ENCODE results near the gene SUSD6. TPM values are rescaled to one million over a fixed set of nuclear protein-coding genes. Genes with fewer than 3 reads are reported as not detected.

SUSD6 gene
- 5.5 and 6.3 TPM in 2 replicates for total RNA-seq (2012; rRNA removed)

- Histone ChIP-seq H3K4me1 (ENCODE audit: control insufficient read depth, insufficient read depth, low read length) (peaks cover 36% of the 10 kb centered on the region), H3K4me3 (ENCODE audit: low read length) (peak within 1 kb of the TSS; percentile 89), H3K27me3 (ENCODE audit: control insufficient read depth, insufficient read depth, low read length) (no peaks in the 10 kb centered on the region), H3K9me3 (replicated peaks; ENCODE audit: low read length) (no peaks in the 10 kb centered on the region), H3K4me2 (ENCODE audit: low read length) (peak within 1 kb of the TSS; percentile 91), H3K36me3 (ENCODE audit: insufficient read depth, low read length) (no peaks in the 10 kb centered on the region), H3K9ac (ENCODE audit: low read depth, low read length) (peak within 1 kb of the TSS; percentile 92)
These were observed at the start of gene SUSD6 for GRCh38 chr14:69611172-69612013. Gene SUSD6 (plus strand): TSS chr14:69611596. CDS start chr14:69658593, 46,997 bp downstream.

GRCh38 chr14:69561893-69562292 is 49.5 kb upstream of the SUSD6 start:
- Histone ChIP-seq H3K4me2 (ENCODE audit: low read length) (no peak overlapping the region), H3K4me3 (ENCODE audit: low read length) (no peak overlapping the region), H3K9me3 (replicated peaks; ENCODE audit: low read length) (no peaks in the 10 kb centered on the region), H3K36me3 (ENCODE audit: insufficient read depth, low read length) (no peaks in the 10 kb centered on the region), H3K9ac (ENCODE audit: low read depth, low read length) (no peak overlapping the region), H3K4me1 (ENCODE audit: control insufficient read depth, insufficient read depth, low read length) (no peaks in the 10 kb centered on the region), H3K27me3 (ENCODE audit: control insufficient read depth, insufficient read depth, low read length) (peaks cover 86% of the 10 kb centered on the region)

GRCh38 chr14:69567563-69567962 is 43.8 kb upstream of the SUSD6 start:
- Histone ChIP-seq H3K4me1 (ENCODE audit: control insufficient read depth, insufficient read depth, low read length) (peaks cover 10% of the 10 kb centered on the region), H3K4me3 (ENCODE audit: low read length) (no peak overlapping the region), H3K4me2 (ENCODE audit: low read length) (no peak overlapping the region), H3K9me3 (replicated peaks; ENCODE audit: low read length) (no peaks in the 10 kb centered on the region), H3K36me3 (ENCODE audit: insufficient read depth, low read length) (no peaks in the 10 kb centered on the region), H3K27me3 (ENCODE audit: control insufficient read depth, insufficient read depth, low read length) (peaks cover 97% of the 10 kb centered on the region), H3K9ac (ENCODE audit: low read depth, low read length) (no peak overlapping the region)

- Histone ChIP-seq H3K36me3 (ENCODE audit: insufficient read depth, low read length) (no peaks in the 10 kb centered on the region), H3K9me3 (replicated peaks; ENCODE audit: low read length) (no peaks in the 10 kb centered on the region), H3K4me2 (ENCODE audit: low read length) (no peak overlapping the region), H3K9ac (ENCODE audit: low read depth, low read length) (no peak overlapping the region), H3K4me3 (ENCODE audit: low read length) (no peak overlapping the region), H3K4me1 (ENCODE audit: control insufficient read depth, insufficient read depth, low read length) (peaks cover 17% of the 10 kb centered on the region), H3K27me3 (ENCODE audit: control insufficient read depth, insufficient read depth, low read length) (peaks cover 95% of the 10 kb centered on the region)
These were observed 41.5 kb upstream of the SUSD6 start for GRCh38 chr14:69569859-69570258.

- no peaks in the 10 kb centered on the region for H3K36me3 ChIP-seq (ENCODE audit: insufficient read depth, low read length)
- peaks cover 90% of the 10 kb centered on the region for H3K27me3 ChIP-seq (ENCODE audit: control insufficient read depth, insufficient read depth, low read length)
- H3K9me3 ChIP-seq (replicated peaks; ENCODE audit: low read length): no peaks in the 10 kb centered on the region
- peaks cover 17% of the 10 kb centered on the region for H3K4me1 ChIP-seq (ENCODE audit: control insufficient read depth, insufficient read depth, low read length)
- H3K9ac ChIP-seq (ENCODE audit: low read depth, low read length): no peak overlapping the region
- H3K4me3 ChIP-seq (ENCODE audit: low read length): no peak overlapping the region
- H3K4me2 ChIP-seq (ENCODE audit: low read length): no peak overlapping the region
These were observed 40.5 kb upstream of the SUSD6 start for GRCh38 chr14:69570836-69571330.

GRCh38 chr14:69571449-69572029 is 39.9 kb upstream of the SUSD6 start:
- no peak overlapping the region for H3K9ac ChIP-seq (ENCODE audit: low read depth, low read length)
- H3K27me3 ChIP-seq (ENCODE audit: control insufficient read depth, insufficient read depth, low read length): peaks cover 89% of the 10 kb centered on the region
- H3K36me3 ChIP-seq (ENCODE audit: insufficient read depth, low read length): no peaks in the 10 kb centered on the region

GRCh38 chr14:69572030-69572840 is 39.2 kb upstream of the SUSD6 start:
- Histone ChIP-seq H3K4me1 (ENCODE audit: control insufficient read depth, insufficient read depth, low read length) (peaks cover 17% of the 10 kb centered on the region), H3K9ac (ENCODE audit: low read depth, low read length) (no peak overlapping the region), H3K36me3 (ENCODE audit: insufficient read depth, low read length) (no peaks in the 10 kb centered on the region), H3K27me3 (ENCODE audit: control insufficient read depth, insufficient read depth, low read length) (peaks cover 89% of the 10 kb centered on the region), H3K4me3 (ENCODE audit: low read length) (peak overlapping the region; percentile 63), H3K4me2 (ENCODE audit: low read length) (peak overlapping the region; percentile 85), H3K9me3 (replicated peaks; ENCODE audit: low read length) (no peaks in the 10 kb centered on the region)

More at GRCh38 chr14:69571449-69572029, 39.9 kb upstream of the SUSD6 start:
- H3K4me1 ChIP-seq (ENCODE audit: control insufficient read depth, insufficient read depth, low read length): peaks cover 17% of the 10 kb centered on the region
- no peaks in the 10 kb centered on the region for H3K9me3 ChIP-seq (replicated peaks; ENCODE audit: low read length)
- peak overlapping the region; percentile 63 for H3K4me3 ChIP-seq (ENCODE audit: low read length)
- H3K4me2 ChIP-seq (ENCODE audit: low read length): peak overlapping the region; percentile 85

- Histone ChIP-seq H3K4me2 (ENCODE audit: low read length) (peak overlapping the region; percentile 85), H3K4me3 (ENCODE audit: low read length) (peak overlapping the region; percentile 63), H3K36me3 (ENCODE audit: insufficient read depth, low read length) (no peaks in the 10 kb centered on the region), H3K27me3 (ENCODE audit: control insufficient read depth, insufficient read depth, low read length) (peaks cover 85% of the 10 kb centered on the region), H3K4me1 (ENCODE audit: control insufficient read depth, insufficient read depth, low read length) (peaks cover 17% of the 10 kb centered on the region), H3K9me3 (replicated peaks; ENCODE audit: low read length) (no peaks in the 10 kb centered on the region), H3K9ac (ENCODE audit: low read depth, low read length) (no peak overlapping the region)
These were observed 38.6 kb upstream of the SUSD6 start for GRCh38 chr14:69572841-69573135.

GRCh38 chr14:69573205-69573830 is 38.1 kb upstream of the SUSD6 start:
- H3K36me3 ChIP-seq (ENCODE audit: insufficient read depth, low read length): no peaks in the 10 kb centered on the region
- no peak overlapping the region for H3K4me3 ChIP-seq (ENCODE audit: low read length)
- no peak overlapping the region for H3K9ac ChIP-seq (ENCODE audit: low read depth, low read length)
- peaks cover 17% of the 10 kb centered on the region for H3K4me1 ChIP-seq (ENCODE audit: control insufficient read depth, insufficient read depth, low read length)
- peak overlapping the region; percentile 85 for H3K4me2 ChIP-seq (ENCODE audit: low read length)
- peaks cover 80% of the 10 kb centered on the region for H3K27me3 ChIP-seq (ENCODE audit: control insufficient read depth, insufficient read depth, low read length)
- H3K9me3 ChIP-seq (replicated peaks; ENCODE audit: low read length): no peaks in the 10 kb centered on the region

GRCh38 chr14:69573831-69574262 is 37.5 kb upstream of the SUSD6 start:
- peaks cover 17% of the 10 kb centered on the region for H3K4me1 ChIP-seq (ENCODE audit: control insufficient read depth, insufficient read depth, low read length)
- H3K4me3 ChIP-seq (ENCODE audit: low read length): no peak overlapping the region
- H3K9ac ChIP-seq (ENCODE audit: low read depth, low read length): no peak overlapping the region
- peaks cover 77% of the 10 kb centered on the region for H3K27me3 ChIP-seq (ENCODE audit: control insufficient read depth, insufficient read depth, low read length)
- H3K4me2 ChIP-seq (ENCODE audit: low read length): no peak overlapping the region
- H3K36me3 ChIP-seq (ENCODE audit: insufficient read depth, low read length): no peaks in the 10 kb centered on the region
- H3K9me3 ChIP-seq (replicated peaks; ENCODE audit: low read length): no peaks in the 10 kb centered on the region

All from skeletal muscle satellite cell (primary cell).